OCI-LY1 (cell line): ENCODE results near the gene ZNF687.

Experiments used
- H2AFZ ChIP-seq: fragments of 200-600 bp; sonication (generic), shearing (Covaris generic); 2 replicates; pipeline ENCODE4 v1.6.0; 2014; ENCODE audit warnings: antibody characterized with exemption, mild to moderate bottlenecking, low read length
- H3F3A ChIP-seq: fragments of 200-600 bp; sonication (generic), shearing (Covaris generic); 2 replicates; pipeline ENCODE4 v1.6.0; 2014; ENCODE audit warnings: mild to moderate bottlenecking, antibody characterized with exemption, low read length, moderate library complexity; ENCODE audit not compliant: insufficient read depth
- H3K27ac ChIP-seq: fragments of 200-600 bp; sonication (generic); 2 replicates; pipeline ENCODE4 v1.5.1; 2014; ENCODE audit warnings: low read length, mixed run types, mild to moderate bottlenecking, low read depth; ENCODE audit not compliant: poor library complexity, severe bottlenecking
- H3K27me3 ChIP-seq: fragments of 200-600 bp; sonication (generic); 2 replicates; pipeline ENCODE4 v1.6.0; 2014; ENCODE audit warnings: antibody characterized with exemption, mild to moderate bottlenecking, low read length, moderate library complexity; ENCODE audit not compliant: insufficient read depth
- H3K36me3 ChIP-seq: fragments of 200-600 bp; sonication (generic); 2 replicates; pipeline ENCODE4 v1.6.1; 2014; ENCODE audit warnings: mild to moderate bottlenecking, antibody characterized with exemption, low read length, moderate library complexity, mixed read lengths; ENCODE audit not compliant: insufficient read depth
- H3K4me1 ChIP-seq: fragments of 200-600 bp; sonication (generic); 2 replicates; pipeline ENCODE4 v1.5.1; 2014; ENCODE audit warnings: mild to moderate bottlenecking, low read length, moderate library complexity; ENCODE audit not compliant: insufficient read depth, severe bottlenecking
- H3K4me2 ChIP-seq: fragments of 200-600 bp; sonication (generic), shearing (Covaris generic); 2 replicates; pipeline ENCODE4 v1.6.1; 2014; ENCODE audit warnings: low read length
- H3K4me3 ChIP-seq: fragments of 200-600 bp; sonication (generic); 2 replicates; pipeline ENCODE4 v1.5.1; 2014; ENCODE audit warnings: low read length, low read depth, mild to moderate bottlenecking, mixed read lengths; ENCODE audit not compliant: poor library complexity, severe bottlenecking
- H3K79me2 ChIP-seq: fragments of 200-600 bp; shearing (Covaris generic); 2 replicates; pipeline ENCODE4 v1.6.1; 2016; ENCODE audit warnings: mixed run types, low read length, mixed read lengths; ENCODE audit not compliant: insufficient read depth
- H3K9ac ChIP-seq: fragments of 200-600 bp; sonication (generic), shearing (Covaris generic); 2 replicates; pipeline ENCODE4 v1.6.1; 2014; ENCODE audit warnings: mild to moderate bottlenecking, low read length, mixed read lengths
- H3K9me2 ChIP-seq: fragments of 200-600 bp; sonication (generic), shearing (Covaris generic); 2 replicates; pipeline ENCODE4 v1.6.1; 2014; ENCODE audit warnings: low read depth, mild to moderate bottlenecking, low read length, mixed read lengths
- H3K9me3 ChIP-seq: fragments of 200-600 bp; shearing (Covaris generic); 2 replicates; pipeline ENCODE4 v1.6.1; 2014; ENCODE audit warnings: low read length, mixed read lengths
- H4K20me1 ChIP-seq: fragments of 200-600 bp; sonication (generic), shearing (Covaris generic); 2 replicates; pipeline ENCODE4 v1.6.0; 2016; ENCODE audit warnings: mild to moderate bottlenecking, low read length; ENCODE audit not compliant: insufficient read depth
- EZH2 ChIP-seq: fragments of 200-600 bp; sonication (generic), shearing (Covaris generic); IDR thresholded peaks from 2 replicates; pipeline ENCODE4 v1.8.0; 2017; ENCODE audit warnings: borderline replicate concordance, mixed run types, mild to moderate bottlenecking, antibody characterized with exemption, low read length, moderate library complexity, mixed read lengths
- TF ChIP-seq, protein P1 (sequence below): fragments of 200-600 bp; sonication (generic), shearing (Covaris generic); IDR thresholded peaks from 2 replicates; pipeline ENCODE4 v1.5.1; 2017; ENCODE audit warnings: mild to moderate bottlenecking, antibody characterized with exemption, low read length, moderate library complexity, mixed read lengths

ZNF687 gene

GRCh38 chr1:151281969-151282882 lies at the start of gene ZNF687:
ZNF687 (plus strand) TSS chr1:151282299; CDS start chr1:151286292, 3,993 bp downstream.
- Histone ChIP-seq H4K20me1 (no peaks in the 10 kb centered on the region), H3K4me3 (peak within 1 kb of the TSS; percentile 82), H3K27me3 (no peaks in the 10 kb centered on the region), H3K36me3 (peaks cover 15% of the 10 kb centered on the region; the same call in 1 of the 2 replicates), H3F3A (no peaks in the 10 kb centered on the region), H3K9me3 (no peaks in the 10 kb centered on the region), H3K9me2 (no peaks in the 10 kb centered on the region), H3K4me1 (peaks cover 26% of the 10 kb centered on the region), H3K9ac (peak within 1 kb of the TSS; percentile 86), H2AFZ (peak within 1 kb of the TSS; percentile 27; the same call in 1 of the 2 replicates), H3K4me2 (peak within 1 kb of the TSS; percentile 98), H3K79me2 (no peaks in the 10 kb centered on the region), H3K27ac (peak within 1 kb of the TSS; percentile 94)
- TF ChIP-seq, protein P1, sequence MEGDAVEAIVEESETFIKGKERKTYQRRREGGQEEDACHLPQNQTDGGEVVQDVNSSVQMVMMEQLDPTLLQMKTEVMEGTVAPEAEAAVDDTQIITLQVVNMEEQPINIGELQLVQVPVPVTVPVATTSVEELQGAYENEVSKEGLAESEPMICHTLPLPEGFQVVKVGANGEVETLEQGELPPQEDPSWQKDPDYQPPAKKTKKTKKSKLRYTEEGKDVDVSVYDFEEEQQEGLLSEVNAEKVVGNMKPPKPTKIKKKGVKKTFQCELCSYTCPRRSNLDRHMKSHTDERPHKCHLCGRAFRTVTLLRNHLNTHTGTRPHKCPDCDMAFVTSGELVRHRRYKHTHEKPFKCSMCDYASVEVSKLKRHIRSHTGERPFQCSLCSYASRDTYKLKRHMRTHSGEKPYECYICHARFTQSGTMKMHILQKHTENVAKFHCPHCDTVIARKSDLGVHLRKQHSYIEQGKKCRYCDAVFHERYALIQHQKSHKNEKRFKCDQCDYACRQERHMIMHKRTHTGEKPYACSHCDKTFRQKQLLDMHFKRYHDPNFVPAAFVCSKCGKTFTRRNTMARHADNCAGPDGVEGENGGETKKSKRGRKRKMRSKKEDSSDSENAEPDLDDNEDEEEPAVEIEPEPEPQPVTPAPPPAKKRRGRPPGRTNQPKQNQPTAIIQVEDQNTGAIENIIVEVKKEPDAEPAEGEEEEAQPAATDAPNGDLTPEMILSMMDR, result no peak
- TF ChIP-seq EZH2, result no peak

DNA sequence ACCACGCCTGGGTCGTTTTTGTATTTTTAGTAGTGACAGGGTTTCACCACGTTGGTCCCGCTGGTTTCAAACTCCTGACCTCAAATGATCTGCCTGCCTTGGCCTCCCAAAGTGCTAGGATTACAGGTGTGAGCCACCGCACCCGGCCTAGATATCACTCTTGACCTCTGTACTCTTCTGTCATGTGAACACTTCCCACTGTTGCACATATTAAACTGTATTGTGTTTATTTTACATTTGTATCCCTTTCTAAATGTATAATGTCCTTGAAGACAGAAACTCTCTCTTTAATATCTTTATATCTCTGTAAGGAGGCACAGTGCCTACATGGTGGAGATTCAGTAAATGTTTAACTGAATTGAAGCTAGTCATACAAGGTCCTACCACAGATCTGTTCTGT lies 46.9 kb upstream of the ZNF687 start:
- Histone ChIP-seq H3K9me3 (no peaks in the 10 kb centered on the region), H3K79me2 (no peaks in the 10 kb centered on the region), H3K27me3 (no peaks in the 10 kb centered on the region), H3K36me3 (peaks cover 98% of the 10 kb centered on the region), H3K27ac (no peak overlapping the region), H3K9ac (no peak overlapping the region), H4K20me1 (no peaks in the 10 kb centered on the region), H3K4me2 (no peak overlapping the region), H3K9me2 (no peaks in the 10 kb centered on the region), H3F3A (no peaks in the 10 kb centered on the region), H2AFZ (no peak overlapping the region), H3K4me1 (no peaks in the 10 kb centered on the region), H3K4me3 (no peak overlapping the region)
- TF ChIP-seq, protein P1, result no peak
- TF ChIP-seq EZH2, result no peak

DNA sequence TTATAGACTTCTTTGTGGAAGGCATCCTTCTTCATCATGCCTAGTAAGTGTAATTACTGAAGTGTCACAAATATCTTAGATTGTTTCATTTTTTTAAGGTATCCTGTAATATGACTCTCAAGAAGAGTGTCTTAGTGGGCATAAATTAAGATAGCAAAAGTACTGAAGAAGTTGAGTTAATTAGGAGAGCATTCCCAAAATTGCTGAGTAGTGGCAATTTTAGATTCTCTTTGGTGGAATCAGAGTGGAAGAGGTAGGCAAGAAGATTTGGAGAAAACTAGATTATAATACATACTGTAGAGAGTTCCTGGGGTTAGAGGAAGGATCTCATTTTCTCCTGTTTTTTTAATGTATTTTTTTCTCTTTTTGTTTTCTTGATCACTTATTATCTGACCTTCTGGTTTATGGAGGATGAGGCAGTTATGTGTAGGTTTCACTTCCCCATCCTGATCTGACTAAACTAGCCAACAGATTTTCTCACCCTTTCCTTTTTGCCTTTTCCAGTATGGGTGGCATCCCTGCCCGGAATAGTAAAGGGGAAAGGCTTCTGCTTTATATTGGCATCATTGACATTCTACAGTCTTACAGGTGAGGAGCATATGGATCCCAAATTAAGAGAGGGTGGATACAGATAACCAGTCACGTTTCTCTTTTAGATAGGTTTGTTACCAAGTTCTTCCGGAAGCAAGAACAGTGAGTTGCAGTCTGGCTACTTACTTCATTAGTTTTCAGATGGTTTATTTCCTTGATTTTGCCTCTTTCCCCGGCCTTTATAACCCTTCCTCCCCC lies 44.2 kb upstream of the ZNF687 start:
- peaks cover 96% of the 10 kb centered on the region for H3K36me3 ChIP-seq
- H3K27ac ChIP-seq, result no peak overlapping the region
- H3K79me2 ChIP-seq, result no peaks in the 10 kb centered on the region
- no peaks in the 10 kb centered on the region for H3K27me3 ChIP-seq
- H3K9me3 ChIP-seq, result no peaks in the 10 kb centered on the region
- H3K4me3 ChIP-seq, result no peak overlapping the region
- H2AFZ ChIP-seq, result no peak overlapping the region
- H3K9me2 ChIP-seq, result no peaks in the 10 kb centered on the region
- no peaks in the 10 kb centered on the region for H4K20me1 ChIP-seq
- no peaks in the 10 kb centered on the region for H3F3A ChIP-seq
- no peak for TF ChIP-seq EZH2
- TF ChIP-seq, protein P1, result no peak
- H3K4me2 ChIP-seq, result no peak overlapping the region
- H3K9ac ChIP-seq, result no peak overlapping the region
- H3K4me1 ChIP-seq, result no peaks in the 10 kb centered on the region
